A673 (cell line): ENCODE data around the gene TRERF1.

Source experiments
- EZH2 ChIP-seq: fragments of 200-600 bp; sonication (generic); IDR thresholded peaks from 2 replicates; pipeline ENCODE4 v1.6.1; 2017; ENCODE audit warnings: borderline replicate concordance, low read depth, mild to moderate bottlenecking, mixed read lengths, antibody characterized with exemption, low read length; ENCODE audit not compliant: poor library complexity, severe bottlenecking
- TF ChIP-seq, protein P1 (sequence below): fragments of 300-800, 200-600 bp; sonication (generic); conservative IDR thresholded peaks from 2 replicates; pipeline ENCODE4 v1.5.1; 2017; ENCODE audit warnings: low read depth, mild to moderate bottlenecking, antibody characterized with exemption, low read length, moderate library complexity, mixed read lengths

DNA sequence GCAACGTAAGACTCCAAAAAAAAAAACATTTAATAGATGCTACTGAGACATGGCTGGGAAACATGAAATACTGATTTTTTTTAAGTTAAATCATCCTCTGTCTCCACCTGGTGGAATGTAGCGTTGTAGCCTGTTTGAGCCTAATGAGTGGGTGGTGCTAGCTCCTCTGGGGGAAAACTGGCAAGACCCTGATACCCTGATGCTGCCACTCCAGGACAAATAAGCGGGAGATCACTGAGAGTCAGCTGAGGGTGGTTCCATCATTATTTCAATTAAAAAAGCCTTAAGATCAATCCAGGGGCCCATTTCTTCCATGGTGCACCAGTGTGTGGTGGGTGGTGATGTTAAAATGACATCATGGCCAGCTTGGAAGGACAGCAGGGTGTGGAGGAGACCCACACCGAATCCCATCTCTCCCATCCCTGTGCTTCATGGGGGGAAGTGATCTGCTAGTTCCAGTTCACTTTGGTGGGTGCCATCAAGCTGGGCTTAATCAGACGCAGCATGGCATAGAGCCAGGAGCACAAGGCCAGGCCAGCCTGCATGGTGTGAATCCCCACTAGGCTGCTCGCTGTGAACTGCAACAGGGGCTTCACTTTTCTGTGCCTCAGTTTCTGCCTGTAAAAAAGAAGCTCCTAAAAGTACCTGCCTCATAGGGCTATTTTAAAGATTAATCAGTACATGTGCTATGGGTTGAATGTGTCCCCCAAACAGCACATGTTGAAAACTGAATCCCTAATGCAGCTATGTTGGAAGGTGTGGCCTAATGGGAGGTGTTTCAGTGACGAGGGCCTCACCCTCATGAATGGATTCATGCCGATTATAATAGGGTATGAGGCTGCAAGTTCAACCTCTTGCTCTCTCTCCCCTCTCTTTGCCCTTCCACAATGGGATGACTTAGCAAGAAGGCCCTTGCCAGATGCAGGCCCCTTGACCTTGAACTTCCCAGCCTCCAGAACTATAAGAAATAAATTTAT is 221.1 kb downstream of the TRERF1 start:
- TF ChIP-seq EZH2: no peak
- TF ChIP-seq, protein P1, sequence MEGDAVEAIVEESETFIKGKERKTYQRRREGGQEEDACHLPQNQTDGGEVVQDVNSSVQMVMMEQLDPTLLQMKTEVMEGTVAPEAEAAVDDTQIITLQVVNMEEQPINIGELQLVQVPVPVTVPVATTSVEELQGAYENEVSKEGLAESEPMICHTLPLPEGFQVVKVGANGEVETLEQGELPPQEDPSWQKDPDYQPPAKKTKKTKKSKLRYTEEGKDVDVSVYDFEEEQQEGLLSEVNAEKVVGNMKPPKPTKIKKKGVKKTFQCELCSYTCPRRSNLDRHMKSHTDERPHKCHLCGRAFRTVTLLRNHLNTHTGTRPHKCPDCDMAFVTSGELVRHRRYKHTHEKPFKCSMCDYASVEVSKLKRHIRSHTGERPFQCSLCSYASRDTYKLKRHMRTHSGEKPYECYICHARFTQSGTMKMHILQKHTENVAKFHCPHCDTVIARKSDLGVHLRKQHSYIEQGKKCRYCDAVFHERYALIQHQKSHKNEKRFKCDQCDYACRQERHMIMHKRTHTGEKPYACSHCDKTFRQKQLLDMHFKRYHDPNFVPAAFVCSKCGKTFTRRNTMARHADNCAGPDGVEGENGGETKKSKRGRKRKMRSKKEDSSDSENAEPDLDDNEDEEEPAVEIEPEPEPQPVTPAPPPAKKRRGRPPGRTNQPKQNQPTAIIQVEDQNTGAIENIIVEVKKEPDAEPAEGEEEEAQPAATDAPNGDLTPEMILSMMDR: peak; percentile 42
